Measurements from ENCODE around the gene RRN3.
A peak's percentile ranks its signal among the peaks of the same experiment; 100 is the strongest.

Gene RRN3

DNA sequence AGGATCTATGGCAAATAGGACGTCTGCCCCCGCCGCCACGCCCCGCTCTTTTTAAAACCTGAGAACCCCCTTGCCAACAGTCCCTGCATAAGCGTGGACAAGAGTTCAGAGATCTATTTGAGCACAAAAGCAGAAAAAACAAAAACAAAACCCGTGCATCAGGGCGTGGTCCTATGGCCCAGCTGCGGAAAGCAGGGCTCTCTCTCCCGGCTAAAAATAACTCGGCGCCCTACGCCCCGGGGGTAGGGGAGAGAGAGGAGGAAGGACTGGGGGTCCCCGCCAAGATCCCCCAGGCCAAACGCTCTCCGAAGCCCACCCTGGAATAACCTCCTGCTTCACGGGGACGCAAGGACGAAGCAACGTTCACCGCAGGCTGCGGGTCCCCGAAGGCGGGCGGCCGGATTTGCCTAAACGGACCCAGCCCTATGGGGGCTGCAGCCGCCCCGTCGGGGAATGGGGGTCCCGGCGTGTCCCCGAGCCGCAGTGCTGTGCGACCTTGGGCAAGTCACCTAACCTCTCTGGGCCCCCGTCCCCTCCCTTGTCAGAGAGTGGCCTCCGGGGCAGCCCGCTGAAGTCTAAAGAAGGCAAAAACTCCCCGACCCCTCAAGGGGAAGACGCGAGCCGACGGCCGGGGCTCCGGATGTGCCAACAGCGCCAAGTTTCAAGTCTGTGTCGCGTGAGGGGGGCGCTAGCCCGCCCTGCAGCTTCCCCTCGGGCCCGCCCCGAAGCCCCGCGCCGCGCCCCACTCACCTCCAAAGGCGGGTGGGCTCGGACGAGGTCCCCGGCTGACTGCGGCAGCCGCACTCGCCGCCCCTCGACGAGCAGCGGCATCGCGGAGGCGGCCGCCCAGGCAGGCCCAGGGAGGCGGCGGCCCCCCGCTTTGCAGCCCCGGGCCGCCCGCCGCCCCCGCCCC, 38.7 kb downstream of the RRN3 start:
- H4K91ac ChIP-seq (ENCODE audit: low read depth, low read length, poor library complexity), result no peak overlapping the region
- H2BK120ac ChIP-seq (ENCODE audit: low read depth, low read length), result no peak overlapping the region
- no peak overlapping the region for H2BK15ac ChIP-seq (ENCODE audit: low read length)
- H3K4me2 ChIP-seq (ENCODE audit: insufficient read depth, low read length, poor library complexity, severe bottlenecking), result peak overlapping the region; percentile 84
- H3K27ac ChIP-seq (replicated peaks; ENCODE audit: low read length), result no peak overlapping the region
- no CpG with 5 or more reads among the region's 81 CpGs for WGBS, 2 donors (ENCODE audit: extremely low coverage in 2 of 2, insufficient read length in 2 of 2, insufficient replicate concordance in 1 of 2)
- H3K79me1 ChIP-seq (ENCODE audit: low read depth, low read length), result no peaks in the 10 kb centered on the region
- no peak overlapping the region for H2BK12ac ChIP-seq (ENCODE audit: low read length)
- H3K18ac ChIP-seq (ENCODE audit: low read length), result peak overlapping the region; percentile 87
- no peaks in the 10 kb centered on the region for H3K9me3 ChIP-seq (replicated peaks in 1 of 2; ENCODE audit: control insufficient read depth in 2 of 2, insufficient read depth in 1 of 2, low read depth in 1 of 2, low read length in 2 of 2)
- H3K36me3 ChIP-seq (replicated peaks in 1 of 2; ENCODE audit: control insufficient read depth in 2 of 2, insufficient read depth in 2 of 2, low read length in 2 of 2), result peaks cover 5 to 21% of the 10 kb centered on the region in 2 donors
- no peak for DNase-seq (ENCODE audit: low spot score)
- H2AK5ac ChIP-seq (ENCODE audit: low read depth, low read length), result peak overlapping the region; percentile 88
- no peaks in the 10 kb centered on the region for H3K27me3 ChIP-seq (ENCODE audit: control insufficient read depth in 3 of 3, insufficient read depth in 3 of 3, low read depth in 1 of 3, low read length in 3 of 3)
- H3K4me1 ChIP-seq (ENCODE audit: control insufficient read depth in 2 of 2, insufficient read depth in 1 of 2, low read depth in 1 of 2, low read length in 2 of 2), result peaks cover 0 to 2% of the 10 kb centered on the region in 2 donors
- H3K4ac ChIP-seq (ENCODE audit: low read length), result no peak overlapping the region
- no peak overlapping the region for H3K23ac ChIP-seq (ENCODE audit: low read depth, low read length, poor library complexity)
- no peak overlapping the region for H4K8ac ChIP-seq (ENCODE audit: low read depth, low read length)
- H2BK5ac ChIP-seq (ENCODE audit: low read length), result no peak overlapping the region
- peak overlapping the region; percentile 98 for H2AFZ ChIP-seq (ENCODE audit: low read length)
- H3K14ac ChIP-seq (ENCODE audit: low read length), result peak overlapping the region; percentile 63
- H3K9ac ChIP-seq (ENCODE audit: low read depth, low read length, poor library complexity), result peak overlapping the region; percentile 72
- H3K4me3 ChIP-seq (ENCODE audit: low read length in 2 of 2), result peak overlapping the region; percentile 87 to 89

DNA sequence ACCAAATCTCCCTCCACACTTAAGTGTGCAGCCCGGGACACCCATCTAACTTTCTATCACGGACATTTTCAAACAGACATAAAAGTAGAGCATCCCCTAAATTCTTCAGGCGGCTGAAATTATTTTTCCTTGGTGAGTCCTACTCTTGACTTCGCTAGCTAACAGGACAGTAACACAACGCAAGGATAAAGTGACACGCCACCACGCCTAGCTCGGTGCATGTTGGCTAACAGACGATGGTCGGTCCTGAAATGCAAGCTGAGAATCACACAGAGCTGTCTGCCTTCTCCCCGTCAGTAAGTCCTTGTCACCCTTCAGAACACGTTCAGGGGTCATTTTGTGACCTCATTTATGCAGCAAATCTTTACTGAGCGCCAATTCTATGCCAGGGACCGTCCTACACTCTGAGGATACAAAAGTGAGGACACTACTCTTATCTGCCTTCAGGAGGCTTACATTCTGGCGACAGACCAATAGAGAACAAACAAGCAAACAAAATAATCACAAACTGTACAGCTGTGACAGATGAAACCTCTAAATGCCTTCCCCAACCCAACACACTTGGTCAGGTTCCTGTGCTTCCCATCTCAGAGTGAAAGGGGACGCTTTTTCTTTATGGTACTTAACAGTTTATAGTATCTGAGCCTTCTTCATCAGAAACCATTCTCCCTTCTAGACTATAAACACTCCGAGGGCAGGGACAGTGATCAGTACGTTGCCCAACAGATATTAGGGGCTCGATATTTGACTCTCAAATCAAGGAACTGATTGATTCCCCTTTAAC, 39.5 kb downstream of the RRN3 start:
- no peak overlapping the region for H2AK5ac ChIP-seq (ENCODE audit: low read depth, low read length)
- H4K91ac ChIP-seq (ENCODE audit: low read depth, low read length, poor library complexity), result no peak overlapping the region
- H3K9ac ChIP-seq (ENCODE audit: low read depth, low read length, poor library complexity), result no peak overlapping the region
- no peak for DNase-seq (ENCODE audit: low spot score)
- no peak overlapping the region for H3K23ac ChIP-seq (ENCODE audit: low read depth, low read length, poor library complexity)
- no peak overlapping the region for H2BK5ac ChIP-seq (ENCODE audit: low read length)
- no peak overlapping the region for H3K27ac ChIP-seq (replicated peaks; ENCODE audit: low read length)
- H4K8ac ChIP-seq (ENCODE audit: low read depth, low read length), result no peak overlapping the region
- H3K4me2 ChIP-seq (ENCODE audit: insufficient read depth, low read length, poor library complexity, severe bottlenecking), result peak overlapping the region; percentile 84
- no peak overlapping the region for H3K14ac ChIP-seq (ENCODE audit: low read length)
- H2BK120ac ChIP-seq (ENCODE audit: low read depth, low read length), result no peak overlapping the region
- H3K36me3 ChIP-seq (replicated peaks in 1 of 2; ENCODE audit: control insufficient read depth in 2 of 2, insufficient read depth in 2 of 2, low read length in 2 of 2), result peaks cover 2 to 12% of the 10 kb centered on the region in 2 donors
- no peaks in the 10 kb centered on the region for H3K27me3 ChIP-seq (ENCODE audit: control insufficient read depth in 3 of 3, insufficient read depth in 3 of 3, low read depth in 1 of 3, low read length in 3 of 3)
- peak overlapping the region in 1 of 2 donors; percentile 87 for H3K4me3 ChIP-seq (ENCODE audit: low read length in 2 of 2)
- H2BK12ac ChIP-seq (ENCODE audit: low read length), result no peak overlapping the region
- no peak overlapping the region for H2BK15ac ChIP-seq (ENCODE audit: low read length)
- no peak overlapping the region for H3K4ac ChIP-seq (ENCODE audit: low read length)
- no peaks in the 10 kb centered on the region for H3K9me3 ChIP-seq (replicated peaks in 1 of 2; ENCODE audit: control insufficient read depth in 2 of 2, insufficient read depth in 1 of 2, low read depth in 1 of 2, low read length in 2 of 2)
- H2AFZ ChIP-seq (ENCODE audit: low read length), result peak overlapping the region; percentile 98
- H3K79me1 ChIP-seq (ENCODE audit: low read depth, low read length), result no peaks in the 10 kb centered on the region
- H3K4me1 ChIP-seq (ENCODE audit: control insufficient read depth in 2 of 2, insufficient read depth in 1 of 2, low read depth in 1 of 2, low read length in 2 of 2), result peaks cover 0 to 2% of the 10 kb centered on the region in 2 donors
- no peak overlapping the region for H3K18ac ChIP-seq (ENCODE audit: low read length)
- no CpG with 5 or more reads among the region's 19 CpGs for WGBS, 2 donors (ENCODE audit: extremely low coverage in 2 of 2, insufficient read length in 2 of 2, insufficient replicate concordance in 1 of 2)

DNA sequence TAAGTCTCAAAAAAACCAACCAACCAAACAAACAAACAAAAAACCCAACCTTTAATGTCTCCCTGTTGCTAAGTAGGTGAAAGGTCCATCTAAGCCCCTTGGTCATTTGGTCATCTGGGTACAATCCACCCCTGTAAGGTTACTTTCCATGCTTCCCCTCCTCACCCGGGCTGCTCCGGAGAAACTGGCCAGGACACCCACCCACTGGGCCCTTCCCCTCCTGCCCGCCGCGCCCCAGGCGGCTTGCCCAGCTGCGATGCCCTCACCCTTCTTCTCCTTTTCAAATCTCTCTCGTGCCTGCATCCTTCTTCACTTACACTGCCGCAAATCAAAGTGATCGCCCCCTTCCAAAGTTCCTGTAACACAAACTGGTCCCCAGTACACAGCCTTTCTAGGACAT, 40.2 kb downstream of the RRN3 start:
- Histone ChIP-seq H3K4me3 (ENCODE audit: low read length in 2 of 2) (no peak overlapping the region), H3K27ac (replicated peaks; ENCODE audit: low read length) (no peak overlapping the region)
- WGBS, 2 donors (ENCODE audit: extremely low coverage in 2 of 2, insufficient read length in 2 of 2, insufficient replicate concordance in 1 of 2), result no CpG with 5 or more reads among the region's 10 CpGs

More for the DNA sequence above, 40.2 kb downstream of the RRN3 start:
- Histone ChIP-seq H2AK5ac (ENCODE audit: low read depth, low read length) (no peak overlapping the region), H4K91ac (ENCODE audit: low read depth, low read length, poor library complexity) (no peak overlapping the region), H3K9ac (ENCODE audit: low read depth, low read length, poor library complexity) (no peak overlapping the region), H3K4me2 (ENCODE audit: insufficient read depth, low read length, poor library complexity, severe bottlenecking) (no peak overlapping the region), H3K27me3 (ENCODE audit: control insufficient read depth in 3 of 3, insufficient read depth in 3 of 3, low read depth in 1 of 3, low read length in 3 of 3) (no peaks in the 10 kb centered on the region), H3K9me3 (replicated peaks in 1 of 2; ENCODE audit: control insufficient read depth in 2 of 2, insufficient read depth in 1 of 2, low read depth in 1 of 2, low read length in 2 of 2) (no peaks in the 10 kb centered on the region), H2BK120ac (ENCODE audit: low read depth, low read length) (no peak overlapping the region), H3K14ac (ENCODE audit: low read length) (no peak overlapping the region), H3K18ac (ENCODE audit: low read length) (no peak overlapping the region), H3K4ac (ENCODE audit: low read length) (no peak overlapping the region), H2BK12ac (ENCODE audit: low read length) (no peak overlapping the region), H4K8ac (ENCODE audit: low read depth, low read length) (no peak overlapping the region), H2AFZ (ENCODE audit: low read length) (no peak overlapping the region), H2BK15ac (ENCODE audit: low read length) (no peak overlapping the region), H2BK5ac (ENCODE audit: low read length) (no peak overlapping the region), H3K4me1 (ENCODE audit: control insufficient read depth in 2 of 2, insufficient read depth in 1 of 2, low read depth in 1 of 2, low read length in 2 of 2) (peaks cover 0 to 2% of the 10 kb centered on the region in 2 donors), H3K36me3 (replicated peaks in 1 of 2; ENCODE audit: control insufficient read depth in 2 of 2, insufficient read depth in 2 of 2, low read length in 2 of 2) (peaks cover 0 to 6% of the 10 kb centered on the region in 2 donors), H3K79me1 (ENCODE audit: low read depth, low read length) (no peaks in the 10 kb centered on the region), H3K23ac (ENCODE audit: low read depth, low read length, poor library complexity) (no peak overlapping the region)
- no peak for DNase-seq (ENCODE audit: low spot score)

All from neuronal stem cell (in vitro differentiated cells).